Adrenal gland (tissue), 5 donors: Measurements from ENCODE around the gene MBTPS2.

Experiments
- CTCF ChIP-seq, 6 experiments: fragments of 450-650 bp in 4 of 6; fragments of 200-600 bp in 2 of 6; sonication (generic) in 1 of 6; IDR thresholded peaks; 1 replicate in 5 of 6; 2 replicates in 1 of 6; pipeline versions ENCODE4 v1.5.1 to v1.8.0; 2016 to 2021; ENCODE audit warnings: antibody characterized with exemption in 6 of 6, mild to moderate bottlenecking in 2 of 6, moderate library complexity in 1 of 6
- POLR2A ChIP-seq, 2 donors: fragments of 450-650 bp; IDR thresholded peaks; one replicate each; pipeline ENCODE4 v1.6.1; 2017; ENCODE audit warnings: antibody characterized with exemption in 2 of 2, mild to moderate bottlenecking in 2 of 2, moderate library complexity in 1 of 2
- donor health status: DM: no; HTN: no; CAD: no.

- TF ChIP-seq CTCF (IDR thresholded peaks at IDR 0.05) (no peak), POLR2A (IDR thresholded peaks at IDR 0.05) (no peak)
Measured at GRCh38 chrX:21843179-21843578, 3.8 kb downstream of the MBTPS2 start.
